HepG2 (cell line): ENCODE results near the gene ADM5.

Source experiments
- GABPB1 ChIP-seq: IDR thresholded peaks from 2 replicates; pipeline ENCODE4 v1.6.1; 2016; ENCODE audit warnings: mild to moderate bottlenecking, missing genetic modification reagents, moderate library complexity, missing compliant biosample characterization
- HIVEP1 ChIP-seq: sonication (generic); formaldehyde crosslinking; IDR thresholded peaks from 2 replicates; pipeline ENCODE4 v1.4.0; 2020; ENCODE audit warnings: mild to moderate bottlenecking, missing genetic modification reagents
- KLF16 ChIP-seq, 2 experiments: sonication (generic) in 1 of 2; formaldehyde crosslinking in 1 of 2; IDR thresholded peaks; 2 replicates each; pipeline versions ENCODE4 v1.6.1 to v1.8.0; 2016 to 2023; ENCODE audit warnings: missing genetic modification reagents in 2 of 2, missing compliant biosample characterization in 1 of 2
- MXI1 ChIP-seq: IDR thresholded peaks from 3 replicates; pipeline ENCODE4 v1.6.1; 2012; ENCODE audit warnings: low read depth, low read length, inconsistent platforms, borderline replicate concordance
- SRF ChIP-seq: IDR thresholded peaks from 2 replicates; pipeline ENCODE4 v1.6.1; 2011; ENCODE audit warnings: mild to moderate bottlenecking, low read depth, low read length, moderate library complexity
- TCF12 ChIP-seq, 2 experiments: fragments of 450-650 bp in 1 of 2; sonication (generic) in 1 of 2; formaldehyde crosslinking in 1 of 2; IDR thresholded peaks; 2 replicates each; pipeline versions ENCODE4 v1.6.1 to v1.8.0; 2017 to 2022; ENCODE audit warnings: antibody characterized with exemption in 1 of 2, mild to moderate bottlenecking in 1 of 2, missing genetic modification reagents in 1 of 2, moderate library complexity in 1 of 2
- TEAD3 ChIP-seq: optimal IDR thresholded peaks from 2 replicates; pipeline ENCODE3; 2016; ENCODE audit warnings: borderline replicate concordance
- ZNF232 ChIP-seq: sonication (generic); formaldehyde crosslinking; IDR thresholded peaks from 2 replicates; pipeline ENCODE4 v1.4.0; 2020; ENCODE audit warnings: missing genetic modification reagents, borderline replicate concordance
- TF ChIP-seq, protein P1 (sequence below): sonication (generic); formaldehyde crosslinking; IDR thresholded peaks from 2 replicates; pipeline ENCODE4 v1.9.0; 2021; ENCODE audit warnings: missing genetic modification reagents, borderline replicate concordance

DNA sequence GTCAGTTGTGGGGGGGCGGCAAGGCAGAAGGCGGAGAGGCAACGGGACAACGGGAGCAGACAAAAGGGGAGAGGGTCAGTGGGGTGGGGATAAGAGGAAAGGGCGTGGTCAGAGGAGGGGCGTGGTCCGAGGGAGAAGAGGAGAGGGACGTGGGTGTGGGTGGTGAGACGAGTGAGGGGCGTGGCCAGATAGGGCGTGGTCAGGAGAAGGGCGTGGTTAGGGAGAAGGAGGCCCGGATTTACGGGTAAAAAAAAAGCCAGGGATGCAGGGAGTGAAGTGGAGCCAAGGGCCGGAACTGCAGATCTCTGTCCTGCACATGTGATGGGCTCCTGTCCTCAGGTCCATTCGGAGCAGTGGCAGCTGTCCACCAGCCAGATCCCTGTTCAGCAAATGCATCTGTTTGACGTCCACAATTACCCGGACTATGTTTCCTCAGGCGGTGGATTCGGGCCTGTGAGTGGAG is 23.0 kb downstream of the ADM5 start:
- TF ChIP-seq HIVEP1 (CRISPR knock-in tag) (no peak), TCF12 (IDR thresholded peaks at IDR 0.05) (no peak), TCF12 (CRISPR knock-in tag; IDR thresholded peaks at IDR 0.05) (no peak), ZNF232 (CRISPR knock-in tag) (no peak), SRF (no peak), KLF16 (CRISPR knock-in tag; IDR thresholded peaks at IDR 0.05) (no peak), TEAD3 (CRISPR knock-in tag) (no peak), GABPB1 (CRISPR knock-in tag) (no peak), MXI1 (no peak)
- TF ChIP-seq, protein P1, sequence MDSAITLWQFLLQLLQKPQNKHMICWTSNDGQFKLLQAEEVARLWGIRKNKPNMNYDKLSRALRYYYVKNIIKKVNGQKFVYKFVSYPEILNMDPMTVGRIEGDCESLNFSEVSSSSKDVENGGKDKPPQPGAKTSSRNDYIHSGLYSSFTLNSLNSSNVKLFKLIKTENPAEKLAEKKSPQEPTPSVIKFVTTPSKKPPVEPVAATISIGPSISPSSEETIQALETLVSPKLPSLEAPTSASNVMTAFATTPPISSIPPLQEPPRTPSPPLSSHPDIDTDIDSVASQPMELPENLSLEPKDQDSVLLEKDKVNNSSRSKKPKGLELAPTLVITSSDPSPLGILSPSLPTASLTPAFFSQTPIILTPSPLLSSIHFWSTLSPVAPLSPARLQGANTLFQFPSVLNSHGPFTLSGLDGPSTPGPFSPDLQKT (CRISPR knock-in tag): no peak
